Neural progenitor cell (in vitro differentiated cells): ENCODE results near the gene PYGO2. TPM values are rescaled to one million over a fixed set of nuclear protein-coding genes. Genes with fewer than 3 reads are reported as not detected.
A peak's percentile ranks its signal among the peaks of the same experiment; 100 is the strongest.
"Not testable (repeated sequence)": the region's sequence is repeated elsewhere in the genome, so short reads cannot be mapped to it uniquely, and the experiment has no call there.

Source experiments
- DNase-seq: peaks from one replicate; pipeline ENCODE4 v3.0.0-alpha.2; 2016; ENCODE audit warnings: low spot score
- H2AFZ ChIP-seq: fragments of 200-600 bp; sonication (generic); replicated peaks from 2 replicates; pipeline ENCODE4 v1.6.1; 2016; ENCODE audit warnings: antibody characterized with exemption
- H3F3A ChIP-seq: fragments of 200-600 bp; sonication (generic); 2 replicates; pipeline ENCODE4 v1.6.1; 2016; ENCODE audit warnings: antibody characterized with exemption, low read depth
- H3K27ac ChIP-seq: fragments of 200-600 bp; sonication (generic); 2 replicates; pipeline ENCODE4 v1.5.1; 2016; ENCODE audit warnings: mild to moderate bottlenecking
- H3K27me3 ChIP-seq: fragments of 200-600 bp; sonication (generic); 2 replicates; pipeline ENCODE4 v1.6.1; 2016; ENCODE audit warnings: mild to moderate bottlenecking, moderate library complexity
- H3K36me3 ChIP-seq: fragments of 200-600 bp; sonication (generic); 2 replicates; pipeline ENCODE4 v1.5.1; 2016
- H3K4me1 ChIP-seq: fragments of 200-600 bp; sonication (generic); 2 replicates; pipeline ENCODE4 v1.6.1; 2016; ENCODE audit warnings: mixed run types
- H3K4me2 ChIP-seq: fragments of 200-600 bp; sonication (generic); 2 replicates; pipeline ENCODE4 v1.6.1; 2016
- H3K4me3 ChIP-seq: fragments of 200-600 bp; sonication (generic); 2 replicates; pipeline ENCODE4 v1.5.1; 2016
- H3K79me2 ChIP-seq: fragments of 200-600 bp; sonication (generic); 2 replicates; pipeline ENCODE4 v1.6.1; 2016; ENCODE audit warnings: low read depth
- H3K9ac ChIP-seq: fragments of 200-600 bp; sonication (generic); 2 replicates; pipeline ENCODE4 v1.6.1; 2016
- H3K9me3 ChIP-seq: fragments of 200-600 bp; sonication (generic); 2 replicates; pipeline ENCODE4 v1.5.1; 2016; ENCODE audit warnings: low read depth
- H4K20me1 ChIP-seq: fragments of 200-600 bp; sonication (generic); 2 replicates; pipeline ENCODE4 v1.6.1; 2016; ENCODE audit warnings: low read depth
- H3K27ac Mint-ChIP-seq: 3 replicates; pipeline ENCODE4 v1.8.0; 2021; ENCODE audit warnings: mixed read lengths
- H3K27me3 Mint-ChIP-seq: 2 replicates; pipeline ENCODE4 v1.8.0; 2022; ENCODE audit warnings: low read depth, mild to moderate bottlenecking, inconsistent platforms, moderate library complexity, mixed read lengths; ENCODE audit not compliant: insufficient read depth
- H3K36me3 Mint-ChIP-seq: 3 replicates; pipeline ENCODE4 v1.8.0; 2021; ENCODE audit warnings: mixed read lengths
- H3K4me1 Mint-ChIP-seq: 3 replicates; pipeline ENCODE4 v1.8.0; 2021; ENCODE audit warnings: mixed read lengths
- H3K4me3 Mint-ChIP-seq: 3 replicates; pipeline ENCODE4 v1.8.0; 2021; ENCODE audit warnings: mild to moderate bottlenecking, moderate library complexity, mixed read lengths
- H3K9me3 Mint-ChIP-seq: 3 replicates; pipeline ENCODE4 v1.8.0; 2020; ENCODE audit warnings: mixed read lengths
- CTCF ChIP-seq: fragments of 200-600 bp; sonication (generic); IDR thresholded peaks from 2 replicates; pipeline ENCODE4 v1.5.1; 2017; ENCODE audit warnings: antibody characterized with exemption, mild to moderate bottlenecking
- EZH2 ChIP-seq: fragments of 200-600 bp; sonication (generic); IDR thresholded peaks from 2 replicates; pipeline ENCODE4 v1.6.1; 2017; ENCODE audit warnings: antibody characterized with exemption, mild to moderate bottlenecking, moderate library complexity
- EZH2phosphoT487 ChIP-seq: fragments of 200-600 bp; sonication (generic); IDR thresholded peaks from 2 replicates; pipeline ENCODE4 v1.6.1; 2017; ENCODE audit warnings: antibody characterized with exemption
- total RNA-seq: library from RNA; depleted of rRNA; stranded (reverse); fragments of >200 nt; gene quantifications from 2 replicates; pipeline ENCODE4 v1.2.3, GENCODE V29; 2015; ENCODE audit warnings: low replicate concordance

Gene PYGO2
- total RNA-seq, 1 donor from 2014 or later = 32.1 TPM

- H3K27ac Mint-ChIP-seq = not testable (repeated sequence)
Measured at GRCh38 chr1:154995301-154995983, 33.9 kb upstream of the PYGO2 start.

GRCh38 chr1:154994591-154994990, 33.0 kb upstream of the PYGO2 start:
- no peaks in the 10 kb centered on the region for H3K79me2 ChIP-seq
- H3K4me2 ChIP-seq = no peak overlapping the region
- Mint-ChIP-seq H3K36me3 (peaks cover 4% of the 10 kb centered on the region), H3K27ac (peak overlapping the region; percentile 44), H3K4me3 (no peak overlapping the region), H3K9me3 (no peaks in the 10 kb centered on the region), H3K27me3 (peaks cover 14% of the 10 kb centered on the region), H3K4me1 (peaks cover 24% of the 10 kb centered on the region)
- no peak overlapping the region for H3K27ac ChIP-seq
- no peak overlapping the region for H3K4me3 ChIP-seq
- H2AFZ ChIP-seq = no peak overlapping the region
- peaks cover 3% of the 10 kb centered on the region for H3K4me1 ChIP-seq
- no peaks in the 10 kb centered on the region for H3K36me3 ChIP-seq
- DNase-seq = no peak
- TF ChIP-seq EZH2phosphoT487 (no peak), CTCF (no peak), EZH2 (no peak)
- peaks cover 26% of the 10 kb centered on the region for H3F3A ChIP-seq
- H3K9me3 ChIP-seq = no peaks in the 10 kb centered on the region
- H3K9ac ChIP-seq = no peak overlapping the region
- peaks cover 5% of the 10 kb centered on the region for H4K20me1 ChIP-seq
- no peaks in the 10 kb centered on the region for H3K27me3 ChIP-seq

More at GRCh38 chr1:154995301-154995983, 33.9 kb upstream of the PYGO2 start:
- H3K36me3 ChIP-seq, H4K20me1 ChIP-seq, H3K27me3 ChIP-seq, H3K36me3 Mint-ChIP-seq, H3K27ac ChIP-seq, H3K4me3 Mint-ChIP-seq, H3K4me3 ChIP-seq, H3K9ac ChIP-seq, H2AFZ ChIP-seq, H3K9me3 ChIP-seq, H3K79me2 ChIP-seq, H3K4me2 ChIP-seq, H3K9me3 Mint-ChIP-seq, H3K4me1 ChIP-seq: not testable (repeated sequence)
- H3F3A ChIP-seq = peaks cover 34% of the 10 kb centered on the region
- peaks cover 12% of the 10 kb centered on the region for H3K27me3 Mint-ChIP-seq
- H3K4me1 Mint-ChIP-seq = peaks cover 30% of the 10 kb centered on the region
- DNase-seq = peak; percentile 69
- TF ChIP-seq CTCF = peak; percentile 58

GRCh38 chr1:154994269-154994587, 32.6 kb upstream of the PYGO2 start:
- peaks cover 14% of the 10 kb centered on the region for H3K27me3 Mint-ChIP-seq

More at GRCh38 chr1:154994269-154994587, 32.6 kb upstream of the PYGO2 start:
- Mint-ChIP-seq H3K27ac (no peak overlapping the region), H3K4me3 (no peak overlapping the region), H3K9me3 (no peaks in the 10 kb centered on the region), H3K4me1 (peaks cover 24% of the 10 kb centered on the region), H3K36me3 (peaks cover 5% of the 10 kb centered on the region)
- no peak for TF ChIP-seq CTCF
- no peak for TF ChIP-seq EZH2
- no peak for TF ChIP-seq EZH2phosphoT487
- no peak overlapping the region for H2AFZ ChIP-seq
- no peak overlapping the region for H3K4me2 ChIP-seq
- H3F3A ChIP-seq = peaks cover 24% of the 10 kb centered on the region
- H3K9me3 ChIP-seq = no peaks in the 10 kb centered on the region
- H3K27me3 ChIP-seq = no peaks in the 10 kb centered on the region
- peaks cover 9% of the 10 kb centered on the region for H4K20me1 ChIP-seq
- peaks cover 3% of the 10 kb centered on the region for H3K4me1 ChIP-seq
- peaks cover 3% of the 10 kb centered on the region for H3K79me2 ChIP-seq
- no peak overlapping the region for H3K9ac ChIP-seq
- no peak overlapping the region for H3K4me3 ChIP-seq
- no peak for DNase-seq
- H3K36me3 ChIP-seq = no peaks in the 10 kb centered on the region
- no peak overlapping the region for H3K27ac ChIP-seq
